K562 (cell line): Measurements from ENCODE around the gene PHLDB1. TPM values are rescaled to one million over a fixed set of nuclear protein-coding genes. Genes with fewer than 3 reads are reported as not detected.

ENCODE experiments used
- ARID3A ChIP-seq: IDR thresholded peaks from 2 replicates; pipeline ENCODE4 v1.6.1; 2012; ENCODE audit warnings: low read depth, low read length, improper control_type of control experiment, borderline replicate concordance
- BCOR ChIP-seq: fragments of 450-650 bp; IDR thresholded peaks from 2 replicates; pipeline ENCODE4 v1.6.1; 2016
- ETV1 ChIP-seq: fragments of 450-650 bp; conservative IDR thresholded peaks from 2 replicates; pipeline ENCODE4 v1.6.1; 2016; ENCODE audit warnings: missing genetic modification characterization, control low read depth, low read depth, missing compliant biosample characterization
- FOXJ2 ChIP-seq: fragments of 200-800 bp; sonication (Bioruptor generic); IDR thresholded peaks from 2 replicates; pipeline ENCODE4 v1.6.1; 2016; ENCODE audit warnings: missing genetic modification characterization, missing compliant biosample characterization
- FOXJ3 ChIP-seq: sonication (generic); formaldehyde crosslinking; IDR thresholded peaks from 2 replicates; pipeline ENCODE4 v1.4.0; 2020; ENCODE audit warnings: mild to moderate bottlenecking, missing genetic modification reagents
- FOXM1 ChIP-seq, 2 experiments: fragments of 450-650 bp in 1 of 2; sonication (generic) in 1 of 2; formaldehyde crosslinking in 1 of 2; IDR thresholded peaks; 2 replicates each; pipeline versions ENCODE4 v1.6.1 to v1.9.0; 2017 to 2022; ENCODE audit warnings: low read depth in 2 of 2, mild to moderate bottlenecking in 2 of 2, missing genetic modification reagents in 1 of 2, moderate library complexity in 1 of 2
- ILK ChIP-seq: fragments of 450-650 bp; IDR thresholded peaks from 2 replicates; pipeline ENCODE4 v1.6.1; 2016; ENCODE audit warnings: missing genetic modification characterization, low read depth, mild to moderate bottlenecking, missing compliant biosample characterization, moderate library complexity, borderline replicate concordance
- KAT2B ChIP-seq: IDR thresholded peaks from one replicate; pipeline ENCODE4 v1.6.1; 2012; ENCODE audit warnings: low read depth, mild to moderate bottlenecking, control low read depth, inconsistent platforms, low read length, moderate library complexity
- KLF16 ChIP-seq: IDR thresholded peaks from 2 replicates; pipeline ENCODE4 v1.6.1; 2016; ENCODE audit warnings: antibody characterized with exemption
- LCOR ChIP-seq: sonication (generic); formaldehyde crosslinking; IDR thresholded peaks from 2 replicates; pipeline ENCODE4 v1.8.0; 2022; ENCODE audit warnings: mild to moderate bottlenecking, missing genetic modification reagents
- NFE2 ChIP-seq: IDR thresholded peaks from 2 replicates; pipeline ENCODE4 v1.6.1; 2014; ENCODE audit warnings: antibody characterized with exemption, low read depth
- NR4A1 ChIP-seq, 2 experiments: fragments of 250-450 bp in 1 of 2; fragments of 450-650 bp in 1 of 2; sonication (Bioruptor Pico) in 1 of 2; IDR thresholded peaks; 2 replicates each; pipeline versions ENCODE4 v1.4.0 to v1.6.1; 2016 to 2020; ENCODE audit warnings: mild to moderate bottlenecking in 2 of 2, missing compliant biosample characterization in 1 of 2, missing genetic modification characterization in 1 of 2, moderate library complexity in 1 of 2
- PHF21A ChIP-seq: fragments of 450-650 bp; IDR thresholded peaks from 2 replicates; pipeline ENCODE4 v1.6.1; 2017; ENCODE audit warnings: low read depth, borderline replicate concordance
- POLR2A ChIP-seq: fragments of 450-650 bp; conservative IDR thresholded peaks from 2 replicates; pipeline ENCODE4 v1.6.1; 2016
- RBM34 ChIP-seq: fragments of 200-400 bp; formaldehyde crosslinking; IDR thresholded peaks from 2 replicates; pipeline ENCODE4 v1.6.1; 2018; ENCODE audit warnings: low read length, borderline replicate concordance; ENCODE audit not compliant: insufficient read depth
- SAFB ChIP-seq: fragments of 200-400 bp; formaldehyde crosslinking; IDR thresholded peaks from 2 replicates; pipeline ENCODE4 v1.6.1; 2017; ENCODE audit warnings: low read depth, low read length, borderline replicate concordance
- SIN3A ChIP-seq, 2 experiments: fragments of 150-350 bp in 1 of 2; IDR thresholded peaks; 2 replicates each; pipeline ENCODE4 v1.6.1; 2011 to 2016; ENCODE audit warnings: borderline replicate concordance in 2 of 2, low read depth in 2 of 2, low read length in 2 of 2, mild to moderate bottlenecking in 2 of 2, moderate library complexity in 2 of 2; ENCODE audit not compliant: control insufficient read depth in 1 of 2
- STAT5A ChIP-seq: IDR thresholded peaks from 2 replicates; pipeline ENCODE4 v1.6.1; 2012; ENCODE audit warnings: low read length, inconsistent platforms, borderline replicate concordance
- STAT5B ChIP-seq: fragments of 250-450 bp; sonication (Bioruptor Pico); IDR thresholded peaks from 2 replicates; pipeline ENCODE4 v1.8.0; 2021; ENCODE audit warnings: mild to moderate bottlenecking, inconsistent platforms
- ZNF316 ChIP-seq: fragments of 450-650 bp; IDR thresholded peaks from 2 replicates; pipeline ENCODE4 v1.6.1; 2016
- ZNF507 ChIP-seq: conservative IDR thresholded peaks from 2 replicates; pipeline ENCODE4 v1.6.1; 2017; ENCODE audit warnings: missing genetic modification characterization, missing compliant biosample characterization
- ZNF511 ChIP-seq: sonication (generic); formaldehyde crosslinking; IDR thresholded peaks from 2 replicates; pipeline ENCODE4 v1.8.0; 2022; ENCODE audit warnings: mild to moderate bottlenecking, missing genetic modification reagents
- ZNF592 ChIP-seq: fragments of 450-650 bp; IDR thresholded peaks from 2 replicates; pipeline ENCODE4 v1.6.1; 2017; ENCODE audit warnings: antibody characterized with exemption, mild to moderate bottlenecking
- polyA plus RNA-seq, 8 experiments: library from polyadenylated mRNA; depleted of rRNA in 4 of 8; stranded (reverse) in 5 of 8; unstranded in 3 of 8; fragments of >200 nt; fragmentation: Nextera tagmentation in 2 of 8; fragmentation: Illumina TruSeq in 1 of 8; extraction: Ambion mirVana in 2 of 8; extraction: Trizol in 1 of 8; gene quantifications; 2 replicates each; pipeline versions ENCODE4 v1.2.1 to v1.2.3, GENCODE V29; 2011 to 2014; ENCODE audit warnings: inconsistent platforms in 1 of 8, missing spikeins in 1 of 8
- total RNA-seq, 7 experiments: library from RNA; depleted of rRNA in 6 of 7; stranded (reverse); fragments of >200 nt in 6 of 7; fragmentation: Illumina TruSeq in 2 of 7; extraction: Trizol in 2 of 7; gene quantifications; 2 replicates each; pipeline versions ENCODE4 v1.2.1 to v1.2.3, GENCODE V29; 2011 to 2021; ENCODE audit warnings: low replicate concordance in 1 of 7

Gene PHLDB1
- total and polyA plus RNA-seq, 9 of the 15 experiments (the other 6 are each of a cell fraction or from before 2014, with no cell fraction given), result 2.0 to 28.7 (median 16.2) TPM

- TF ChIP-seq PHF21A (no peak), SAFB (no peak), FOXM1 (IDR thresholded peaks at IDR 0.05; ENCODE audit: low read depth) (peak; percentile 56; the same call in 1 of the 2 replicates), FOXM1 (CRISPR knock-in tag; IDR thresholded peaks at IDR 0.05; ENCODE audit: low read depth) (no peak), FOXJ3 (no peak), ILK (tag) (no peak), STAT5B (CRISPR knock-in tag) (no peak), FOXJ2 (tag) (no peak), NR4A1 (CRISPR knock-in tag; IDR thresholded peaks at IDR 0.05) (no peak), NR4A1 (tag; IDR thresholded peaks at IDR 0.05) (0 out of 2 replicates have a peak, but pooled peaks have one; percentile 73), ZNF316 (peak; percentile 98), ZNF511 (CRISPR knock-in tag) (no peak), NFE2 (peak; percentile 87), POLR2A (no peak), RBM34 (no peak), BCOR (peak; percentile 88), ZNF507 (tag) (no peak), ETV1 (tag) (peak; percentile 80), SIN3A (IDR thresholded peaks at IDR 0.05; ENCODE audit: borderline replicate concordance in 2 of 2, control insufficient read depth in 1 of 2, low read depth in 2 of 2, low read length in 2 of 2) (0 out of 4 replicates have a peak, but pooled peaks of 1 of the 2 experiments have one; percentile 33), ZNF592 (0 out of 2 replicates have a peak, but pooled peaks have one; percentile 29), KLF16 (peak; percentile 61), KAT2B (no peak), LCOR (CRISPR knock-in tag) (no peak), STAT5A (peak; percentile 88), ARID3A (no peak)
These were observed 34.3 kb upstream of the PHLDB1 start (continued) for GRCh38 chr11:118572981-118573550.
